Occipital lobe (tissue), 1 donor: ENCODE data around the gene MATN3. TPM values are rescaled to one million over a fixed set of nuclear protein-coding genes. Genes with fewer than 3 reads are reported as not detected.

Experiments
- total RNA-seq: library from RNA; depleted of rRNA; stranded (reverse); fragments of >200 nt; gene quantifications from one replicate; pipeline ENCODE4 v1.2.3, GENCODE V29; 2014

MATN3 gene
- total RNA-seq, 1 donor from 2014 or later, result 1.1 TPM

Other genes with a start within 250 kb of the MATN3 start
- gene TTC32, start 110.7 kb downstream of the MATN3 start, total RNA-seq, result 22.3 TPM
- gene WDR35, start 22.6 kb downstream of the MATN3 start, total RNA-seq, result 26.5 TPM
- 93.6 TPM for gene LAPTM4A, start 39.0 kb upstream of the MATN3 start, total RNA-seq
- gene SDC1, start 212.5 kb upstream of the MATN3 start, total RNA-seq, result 9.0 TPM